LNCAP (cell line): ENCODE data around the gene MAP3K21.

Source experiments
- CTCF ChIP-seq: fragments of 450-650 bp; IDR thresholded peaks from 2 replicates; pipeline ENCODE4 v1.5.1; 2017; ENCODE audit warnings: mild to moderate bottlenecking

The MAP3K21 gene

GRCh38 chr1:233383984-233384383 is 56.5 kb downstream of the MAP3K21 start:
- TF ChIP-seq CTCF, result no peak

GRCh38 chr1:233386336-233386735 is 58.8 kb downstream of the MAP3K21 start:
- TF ChIP-seq CTCF, result no peak

- TF ChIP-seq CTCF, result no peak
Measured at GRCh38 chr1:233387585-233387984, 60.1 kb downstream of the MAP3K21 start.

GRCh38 chr1:233389169-233389568 is 61.6 kb downstream of the MAP3K21 start:
- TF ChIP-seq CTCF, result no peak

GRCh38 chr1:233389893-233390292 is 62.4 kb downstream of the MAP3K21 start:
- no peak for TF ChIP-seq CTCF

- TF ChIP-seq CTCF, result no peak
Measured at GRCh38 chr1:233390842-233391737, 63.6 kb downstream of the MAP3K21 start.

GRCh38 chr1:233393084-233393840 is 65.7 kb downstream of the MAP3K21 start:
- TF ChIP-seq CTCF, result no peak
